Endothelial cell of umbilical vein (primary cell): ENCODE results near the gene IQCE.

Experiments used
- CTCF ChIP-seq, 2 donors: IDR thresholded peaks; 1 replicate in 1 of 2; 2 replicates in 1 of 2; pipeline ENCODE4 v1.5.1; 2011; ENCODE audit warnings: low read length in 2 of 2, mild to moderate bottlenecking in 2 of 2, moderate library complexity in 2 of 2, control low read depth in 1 of 2, inconsistent platforms in 1 of 2, low read depth in 1 of 2; ENCODE audit not compliant: insufficient read depth in 1 of 2; ENCODE audit errors: extremely low read depth in 1 of 2
- EZH2 ChIP-seq: IDR thresholded peaks from 2 replicates; pipeline ENCODE4 v1.6.1; 2012; ENCODE audit warnings: borderline replicate concordance, low read depth, mild to moderate bottlenecking, moderate library complexity, low read length, inconsistent platforms; ENCODE audit not compliant: severe bottlenecking
- POLR2A ChIP-seq: IDR thresholded peaks from 2 replicates; pipeline ENCODE4 v1.6.1; 2012; ENCODE audit warnings: low read depth, mild to moderate bottlenecking, control low read depth, low read length
- POLR2AphosphoS5 ChIP-seq: IDR thresholded peaks from 2 replicates; pipeline ENCODE4 v1.6.1; 2012; ENCODE audit warnings: low read depth, mild to moderate bottlenecking, control low read depth, low read length, moderate library complexity; ENCODE audit not compliant: insufficient read depth

- TF ChIP-seq POLR2A (no peak), CTCF (IDR thresholded peaks at IDR 0.05; ENCODE audit: extremely low read depth in 1 of 2, insufficient read depth in 1 of 2, low read depth in 1 of 2, low read length in 2 of 2) (no peak), POLR2AphosphoS5 (no peak), EZH2 (no peak)
These were observed 52.1 kb downstream of the IQCE start for GRCh38 chr7:2610898-2611297.
